C1 segment of cervical spinal cord (tissue), 14 donors: ENCODE data around the gene FBXL17.
A peak's percentile ranks its signal among the peaks of the same experiment; 100 is the strongest.

ENCODE experiments used
- DNase-seq, 14 donors: peaks; one replicate each; lab custom pipeline; 2025; lab: John Stamatoyannopoulos, UW

Gene FBXL17

GRCh38 chr5:108094800-108095199, 287.1 kb downstream of the FBXL17 start:
- DNase-seq, result no peak

- no peak for DNase-seq
Measured at GRCh38 chr5:108093186-108093585, 288.7 kb downstream of the FBXL17 start.

GRCh38 chr5:108090946-108091345, 291.0 kb downstream of the FBXL17 start:
- DNase-seq, result no peak

- DNase-seq, result peak in 1 of 14 donors; percentile 14
Measured at GRCh38 chr5:108084105-108084504, 297.8 kb downstream of the FBXL17 start.

GRCh38 chr5:108083232-108083631, 298.7 kb downstream of the FBXL17 start:
- no peak for DNase-seq

GRCh38 chr5:108081707-108082106, 300.2 kb downstream of the FBXL17 start:
- DNase-seq, result no peak

GRCh38 chr5:108079753-108080152, 302.1 kb downstream of the FBXL17 start:
- DNase-seq, result no peak

- DNase-seq, result no peak
Measured at GRCh38 chr5:108078882-108079281, 303.0 kb downstream of the FBXL17 start.

- no peak for DNase-seq
Measured at GRCh38 chr5:108078345-108078744, 303.6 kb downstream of the FBXL17 start.

GRCh38 chr5:108074626-108075025, 307.3 kb downstream of the FBXL17 start:
- DNase-seq, result no peak

GRCh38 chr5:108064302-108064701, 317.6 kb downstream of the FBXL17 start:
- no peak for DNase-seq

GRCh38 chr5:108061941-108062340, 320.0 kb downstream of the FBXL17 start:
- no peak for DNase-seq

GRCh38 chr5:108060340-108060739, 321.6 kb downstream of the FBXL17 start:
- DNase-seq, result no peak

- DNase-seq, result no peak
Measured at GRCh38 chr5:108059334-108059733, 322.6 kb downstream of the FBXL17 start.

- no peak for DNase-seq
Measured at GRCh38 chr5:108054349-108054748, 327.5 kb downstream of the FBXL17 start.

GRCh38 chr5:108046955-108047670, 334.8 kb downstream of the FBXL17 start:
- no peak for DNase-seq

- no peak for DNase-seq
Measured at GRCh38 chr5:108036482-108036881, 345.4 kb downstream of the FBXL17 start.

GRCh38 chr5:108028883-108029282, 353.0 kb downstream of the FBXL17 start:
- DNase-seq, result no peak

- no peak for DNase-seq
Measured at GRCh38 chr5:108028412-108028811, 353.5 kb downstream of the FBXL17 start.

- no peak for DNase-seq
Measured at GRCh38 chr5:108025957-108026356, 355.9 kb downstream of the FBXL17 start.

GRCh38 chr5:108024986-108025385, 356.9 kb downstream of the FBXL17 start:
- DNase-seq, result no peak

GRCh38 chr5:108016101-108016500, 365.8 kb downstream of the FBXL17 start:
- DNase-seq, result no peak

- no peak for DNase-seq
Measured at GRCh38 chr5:108006791-108007190, 375.1 kb downstream of the FBXL17 start.

- DNase-seq, result no peak
Measured at GRCh38 chr5:108003178-108003577, 378.7 kb downstream of the FBXL17 start.
